HCEC 1CT (cell line): ENCODE results near the gene FBLN1.

ENCODE experiments used
- DNase-seq: peaks from one replicate; pipeline ENCODE4 v3.0.0-alpha.2; 2017

The FBLN1 gene

DNA sequence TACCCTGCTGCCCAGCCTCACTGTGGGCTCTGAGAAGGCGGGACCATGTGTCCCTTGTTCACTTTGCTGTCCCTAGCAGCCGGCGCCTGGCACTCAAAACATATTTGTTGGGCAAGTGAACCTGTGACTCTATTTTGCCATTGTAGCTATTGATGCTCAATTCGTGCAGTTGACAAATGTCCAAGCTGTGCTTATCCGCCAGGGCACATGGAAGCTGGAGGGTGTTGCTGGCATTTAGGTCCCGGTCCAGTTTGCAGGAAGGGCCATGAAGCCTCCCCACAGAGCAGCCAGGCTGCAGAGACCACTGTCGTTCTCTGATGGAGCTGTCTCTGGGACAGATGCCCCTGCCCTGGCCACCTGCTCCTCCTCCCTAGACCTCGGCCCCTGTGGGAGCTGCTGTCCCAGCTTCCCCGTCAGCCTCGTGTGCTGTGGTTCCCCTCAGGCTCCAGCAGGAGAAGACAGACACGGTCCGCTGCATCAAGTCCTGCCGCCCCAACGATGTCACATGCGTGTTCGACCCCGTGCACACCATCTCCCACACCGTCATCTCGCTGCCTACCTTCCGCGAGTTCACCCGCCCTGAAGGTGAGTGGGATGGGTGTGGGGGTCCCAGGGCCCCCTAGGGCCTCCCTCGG, 71.5 kb downstream of the FBLN1 start:
- DNase-seq = no peak

DNA sequence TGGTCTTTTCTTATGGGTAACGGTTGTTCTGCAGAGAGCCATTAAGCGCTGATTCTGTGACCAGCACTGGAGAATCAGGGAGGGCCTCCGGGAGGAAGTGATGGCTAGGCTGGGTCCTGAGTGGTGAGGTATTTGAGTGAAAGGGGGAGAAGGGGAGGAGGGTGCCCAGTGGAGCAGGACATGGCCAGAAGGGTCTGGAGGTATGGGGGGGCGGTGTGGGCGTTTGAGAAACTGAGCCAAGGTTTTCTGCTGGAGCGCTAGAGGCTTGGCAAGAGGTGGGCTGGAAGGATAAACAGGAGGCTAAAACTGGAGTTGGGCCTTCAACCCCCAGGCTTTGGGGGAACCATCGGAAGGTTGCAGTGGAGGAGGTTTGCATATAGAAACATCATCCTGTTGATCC, 72.5 kb downstream of the FBLN1 start:
- DNase-seq = no peak

GRCh38 chr22:45575607-45576272, 73.1 kb downstream of the FBLN1 start:
- DNase-seq = no peak

GRCh38 chr22:45576273-45576625, 73.6 kb downstream of the FBLN1 start:
- no peak for DNase-seq

DNA sequence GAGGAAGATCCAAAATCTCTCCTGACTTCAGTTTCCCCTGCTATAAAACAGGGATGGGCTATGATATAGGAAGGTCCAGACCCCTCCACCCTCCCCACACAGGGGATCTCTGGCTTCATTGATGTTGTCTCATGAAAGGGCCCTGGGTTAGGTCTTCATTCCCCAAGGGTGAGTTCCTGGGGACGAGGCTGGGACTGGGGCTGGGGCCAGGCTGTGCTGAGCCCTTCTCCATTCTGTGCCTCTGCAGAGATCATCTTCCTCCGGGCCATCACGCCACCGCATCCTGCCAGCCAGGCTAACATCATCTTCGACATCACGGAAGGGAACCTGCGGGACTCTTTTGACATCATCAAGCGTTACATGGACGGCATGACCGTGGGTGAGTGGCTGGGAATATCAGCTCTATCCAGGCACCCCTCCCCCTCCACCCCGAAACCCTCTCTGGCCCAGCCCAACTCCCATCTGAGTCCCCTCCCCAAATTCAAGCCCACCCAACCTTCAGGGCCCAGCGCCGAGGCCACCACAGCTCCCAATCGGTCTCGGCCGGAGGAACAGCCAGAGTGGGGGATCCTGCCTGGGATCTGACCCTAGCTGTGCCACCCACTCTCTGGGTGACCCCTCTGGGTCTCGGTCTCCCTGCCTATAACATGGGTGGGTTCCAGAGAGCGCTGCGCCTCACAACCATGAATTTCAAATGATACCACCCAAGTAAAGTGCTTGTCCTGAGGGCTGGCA, 74.2 kb downstream of the FBLN1 start:
- DNase-seq = no peak

DNA sequence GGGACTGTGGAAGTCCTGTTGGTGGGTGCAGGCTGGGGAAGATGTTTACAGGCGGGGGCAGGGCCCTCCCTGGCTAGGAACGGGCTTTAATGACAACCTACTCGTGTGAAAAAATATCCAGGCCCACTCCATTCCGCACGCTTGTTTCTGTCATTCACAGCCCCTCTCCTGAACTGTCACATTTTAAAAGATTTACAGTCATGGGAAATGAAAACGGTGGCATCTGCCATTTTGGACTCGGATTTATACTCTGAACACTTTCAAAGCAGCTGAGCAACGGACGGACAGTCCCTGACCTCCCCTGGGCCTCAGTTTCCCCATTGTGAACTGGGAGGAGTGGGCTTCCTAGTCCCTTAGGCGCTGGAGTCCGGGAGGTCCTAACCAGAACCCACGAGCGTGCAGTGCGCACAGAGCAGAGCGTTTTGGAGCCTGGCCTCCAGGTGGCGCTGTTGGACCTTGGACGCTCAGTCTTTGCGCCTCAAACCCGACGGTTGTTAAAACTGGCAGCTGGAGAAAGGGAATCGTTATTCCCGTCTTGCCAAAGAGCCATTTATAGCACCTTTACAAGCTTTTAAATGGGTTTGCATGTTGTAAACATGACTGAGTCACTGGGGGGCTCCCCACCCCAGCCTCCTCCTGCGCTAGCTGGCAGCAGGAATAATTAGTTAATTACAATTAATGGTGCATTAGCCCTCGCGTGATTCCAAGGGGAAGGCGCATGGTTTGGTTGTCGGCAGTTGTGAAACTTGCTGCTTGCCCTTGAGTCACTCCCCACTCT, 75.3 kb downstream of the FBLN1 start:
- peak; percentile 69 for DNase-seq

- DNase-seq = no peak
These were observed 76.0 kb downstream of the FBLN1 start for GRCh38 chr22:45578524-45579147.

DNA sequence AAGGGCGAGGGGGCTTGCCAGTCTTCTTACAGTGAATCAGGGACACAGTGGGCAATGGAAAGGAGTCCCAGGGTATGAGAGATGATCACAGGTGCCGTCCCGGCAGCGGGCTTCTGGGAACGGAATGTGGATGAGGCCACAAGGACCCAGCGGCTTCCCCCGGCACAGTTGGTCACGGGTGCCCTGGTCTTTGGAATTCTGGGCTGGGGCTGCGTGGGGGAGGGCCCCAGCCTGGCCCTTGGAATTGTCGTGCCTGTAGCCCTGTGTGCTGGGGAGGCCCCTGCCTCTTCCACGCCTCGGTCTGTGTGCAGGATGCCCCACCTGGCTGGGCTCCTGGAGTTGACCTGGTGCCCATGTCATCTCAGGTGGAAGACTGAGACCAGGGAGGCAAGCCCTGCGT, 76.6 kb downstream of the FBLN1 start:
- no peak for DNase-seq

DNA sequence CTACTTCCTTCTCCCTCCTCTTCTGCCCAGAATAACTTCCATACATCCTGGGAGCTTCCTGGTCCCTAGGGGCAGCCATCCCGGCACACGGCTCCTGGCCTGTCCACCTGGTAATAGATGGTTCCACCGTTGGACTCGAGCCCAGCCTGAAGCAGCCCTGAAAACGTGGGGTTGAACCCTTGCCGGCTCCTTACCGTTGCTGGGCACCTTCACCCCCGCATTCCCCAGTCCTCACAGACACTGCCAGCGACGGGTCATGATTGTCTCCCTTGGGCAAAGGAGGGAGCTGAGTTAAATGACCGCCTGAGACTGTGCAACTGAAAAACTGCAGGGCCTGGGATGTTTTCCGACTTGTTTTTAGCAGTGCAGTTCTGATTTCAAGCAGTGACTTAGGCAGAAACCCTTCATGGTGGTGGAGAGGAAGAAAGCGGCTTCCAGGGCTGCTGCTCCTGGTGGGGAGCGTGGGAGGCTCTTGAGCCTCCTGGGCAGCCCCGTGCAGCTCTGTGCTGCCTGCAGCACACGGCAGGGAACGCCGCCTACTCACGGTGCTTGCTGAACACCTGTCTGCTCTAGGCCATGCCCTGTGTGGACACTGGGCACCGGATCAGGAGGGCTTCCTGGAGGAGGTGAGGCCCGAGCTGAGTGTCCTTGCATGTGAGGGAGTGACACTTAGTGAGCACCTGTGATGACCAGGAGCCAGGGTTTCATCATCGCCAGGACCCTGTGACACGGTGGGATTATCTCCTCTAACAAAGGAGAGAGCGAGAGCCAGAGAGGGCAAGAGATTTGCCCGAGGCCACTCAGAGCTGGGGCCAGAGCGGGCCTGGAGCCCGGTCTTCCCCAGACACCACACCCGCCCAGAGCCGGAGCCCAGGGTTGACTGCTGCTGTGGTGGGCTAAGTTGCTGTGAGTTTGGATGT, 77.4 kb downstream of the FBLN1 start:
- DNase-seq = no peak

GRCh38 chr22:45580726-45581381, 78.2 kb downstream of the FBLN1 start:
- no peak for DNase-seq

DNA sequence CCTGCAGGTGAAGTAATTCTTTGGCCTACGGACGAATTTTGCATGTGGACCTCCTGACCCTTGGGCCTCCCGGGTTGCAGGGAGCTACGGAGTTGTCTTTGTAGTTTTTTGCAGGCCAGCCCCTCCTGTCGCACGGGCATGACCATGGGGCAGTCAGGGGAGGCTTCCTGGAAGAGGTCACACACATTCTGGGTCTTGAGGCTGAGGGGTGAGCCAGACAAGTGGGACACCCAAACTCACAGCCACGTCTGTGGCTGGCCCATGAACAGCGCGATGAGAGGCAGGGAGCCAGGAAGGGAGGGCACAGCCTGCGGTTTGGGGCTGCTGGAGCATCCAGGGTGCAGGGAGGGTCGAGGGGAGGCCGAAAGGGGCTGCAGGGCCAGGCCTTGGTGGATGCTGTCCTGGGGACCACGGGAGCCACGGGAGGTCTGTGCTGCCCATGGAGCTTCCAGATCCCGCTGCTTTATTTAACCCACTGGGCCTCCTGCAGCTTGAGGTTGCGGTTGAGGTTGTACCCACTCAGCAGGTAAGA, 78.9 kb downstream of the FBLN1 start:
- DNase-seq = no peak

DNA sequence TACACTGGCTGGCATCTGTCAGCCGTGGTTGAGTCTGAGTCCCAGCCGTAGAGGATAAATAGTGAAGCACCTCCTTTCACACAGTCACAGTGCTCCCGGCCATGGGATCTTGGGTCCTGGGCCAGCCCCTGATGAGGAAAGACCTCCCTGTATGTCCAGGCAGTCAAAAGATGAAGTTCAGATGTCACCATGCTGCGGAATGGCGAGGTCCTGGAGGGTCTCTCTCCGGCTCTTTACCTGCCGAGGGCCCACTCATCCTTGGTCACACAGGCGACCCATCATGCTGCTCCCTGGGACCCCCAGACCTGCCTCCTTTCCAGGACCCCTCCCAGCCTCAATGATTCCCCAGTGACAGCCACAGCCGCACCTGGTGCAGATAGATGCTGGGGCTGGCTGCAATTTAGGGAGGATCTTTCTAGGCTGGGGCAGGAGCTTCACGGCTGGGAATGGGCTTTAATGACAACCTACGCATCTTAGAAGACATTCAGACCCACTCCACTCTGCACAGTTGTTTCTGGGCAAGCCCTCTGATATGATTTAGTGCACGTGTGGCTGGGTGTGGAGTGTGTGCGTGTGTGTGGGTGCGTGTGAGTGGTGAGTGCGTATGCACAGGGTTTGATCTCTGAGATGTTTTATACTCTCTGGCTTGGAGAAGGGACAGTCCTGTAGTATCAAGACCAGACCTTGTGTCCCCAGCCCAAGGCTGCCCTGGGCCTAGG, 79.7 kb downstream of the FBLN1 start:
- no peak for DNase-seq

DNA sequence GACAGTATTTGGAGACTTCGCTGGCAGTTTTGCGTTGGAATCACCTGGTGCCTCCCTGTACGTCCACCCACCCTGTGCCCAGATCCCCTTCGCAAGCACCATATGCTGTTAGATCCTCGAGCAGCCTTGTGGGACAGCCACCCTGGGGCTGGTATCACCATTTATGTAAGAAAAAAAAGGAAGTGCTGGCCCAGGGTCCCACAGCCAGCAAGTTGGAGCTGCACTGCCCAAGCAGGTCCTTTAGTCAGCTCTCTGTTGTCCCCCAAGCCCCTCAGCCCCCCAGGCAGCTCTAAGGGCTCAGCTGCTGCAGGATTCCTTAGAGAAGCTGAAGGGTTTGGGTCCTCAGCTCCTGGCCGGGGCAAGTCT, 80.3 kb downstream of the FBLN1 start:
- no peak for DNase-seq

DNA sequence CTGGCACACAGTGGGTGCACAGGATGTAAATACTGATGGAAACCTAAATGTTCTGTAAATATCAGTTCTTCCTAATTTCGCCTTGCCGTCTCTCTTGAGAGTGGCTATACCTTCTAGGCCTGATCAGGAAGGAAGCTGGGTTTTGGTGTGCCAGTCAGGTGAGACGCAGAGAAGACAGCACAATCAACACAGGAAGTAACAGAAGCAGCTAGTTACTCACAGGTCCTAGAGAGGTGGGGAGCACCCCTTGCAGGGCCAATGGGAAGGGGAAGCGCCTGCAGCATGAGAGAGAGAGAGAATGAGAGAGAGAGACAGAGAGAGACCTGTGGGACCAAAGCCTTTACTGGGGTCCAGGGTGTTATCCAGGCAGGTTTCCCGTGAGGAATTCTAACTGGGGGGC, 80.8 kb downstream of the FBLN1 start:
- no peak for DNase-seq

- peak; percentile 76 for DNase-seq
These were observed 81.5 kb downstream of the FBLN1 start for GRCh38 chr22:45584121-45584570.

DNA sequence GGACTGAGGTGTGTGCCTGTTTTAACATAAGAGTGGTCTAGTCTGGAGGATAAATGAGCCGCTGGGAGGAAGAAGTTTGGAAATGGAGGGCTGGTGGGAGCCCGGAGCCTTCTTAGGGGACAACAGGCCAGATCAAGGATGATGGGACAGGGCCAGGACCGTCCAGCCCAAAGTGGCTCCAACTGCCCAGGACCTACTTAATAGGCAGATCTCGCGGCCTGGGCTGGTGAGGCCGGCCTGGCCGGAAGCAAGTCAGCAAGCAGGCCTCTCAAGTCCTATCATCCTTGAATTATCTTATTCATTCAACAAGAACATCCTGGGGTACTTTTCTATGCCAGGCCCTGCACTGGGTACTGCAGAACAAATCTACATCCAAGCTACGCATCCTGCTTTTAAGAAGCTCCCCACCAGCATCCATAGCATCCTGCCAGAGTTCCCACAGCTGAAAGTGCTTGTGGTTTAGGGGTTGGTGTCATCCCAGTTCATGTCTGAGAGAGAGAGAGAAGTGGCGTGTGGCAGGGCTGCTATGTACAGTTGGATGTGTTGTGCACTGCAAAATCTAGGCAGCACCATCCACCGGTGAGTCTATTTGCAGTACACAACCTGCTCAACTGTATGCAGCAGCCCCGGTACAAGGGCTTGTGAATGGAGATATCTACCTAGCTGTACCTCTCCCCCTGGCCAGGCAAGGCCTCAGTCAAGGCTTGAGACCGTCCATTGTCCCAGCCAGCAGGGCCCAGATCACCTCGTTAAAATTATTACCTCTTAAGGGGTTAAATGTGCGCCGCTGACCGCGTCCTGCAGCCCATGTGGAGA, 82.1 kb downstream of the FBLN1 start:
- DNase-seq = peak; percentile 10

DNA sequence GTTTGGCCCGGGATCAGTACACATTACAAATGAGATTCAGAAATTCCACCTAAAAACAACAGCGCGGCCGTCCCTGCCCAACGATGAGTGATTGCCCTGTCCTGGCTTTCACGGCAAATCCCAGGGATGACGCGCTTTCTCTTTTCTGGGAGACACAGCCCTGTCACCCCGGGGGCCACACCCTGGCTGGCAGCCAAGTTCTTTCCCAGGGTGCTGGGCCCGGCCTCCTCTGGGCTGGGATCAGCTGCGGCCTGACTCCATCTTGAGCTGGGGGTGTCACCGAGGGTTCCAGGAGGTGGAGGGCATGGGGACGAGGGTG, 82.7 kb downstream of the FBLN1 start:
- DNase-seq = no peak

- DNase-seq = no peak
These were observed 83.4 kb downstream of the FBLN1 start for GRCh38 chr22:45585946-45586540.
